GM23248 (cell line): Measurements from ENCODE around the gene ARFGEF2. TPM values are rescaled to one million over a fixed set of nuclear protein-coding genes. Genes with fewer than 3 reads are reported as not detected.

Source experiments
- DNase-seq: peaks from one replicate; pipeline ENCODE4 v3.0.0-alpha.2; 2015
- H2AFZ ChIP-seq: fragments of 200-600 bp; sonication (generic); 2 replicates; pipeline ENCODE4 v1.6.1; 2016; ENCODE audit warnings: antibody characterized with exemption
- H3F3A ChIP-seq: fragments of 200-600 bp; sonication (generic); 2 replicates; pipeline ENCODE4 v1.6.1; 2016; ENCODE audit warnings: mild to moderate bottlenecking, antibody characterized with exemption, mixed run types; ENCODE audit not compliant: insufficient read depth
- H3K27ac ChIP-seq: fragments of 200-600 bp; sonication (generic); 2 replicates; pipeline ENCODE4 v1.5.1; 2016; ENCODE audit warnings: mild to moderate bottlenecking
- H3K27me3 ChIP-seq: fragments of 200-600 bp; sonication (generic); replicated peaks from 2 replicates; pipeline ENCODE4 v1.6.1; 2016; ENCODE audit warnings: mild to moderate bottlenecking; ENCODE audit not compliant: insufficient read depth
- H3K36me3 ChIP-seq: fragments of 200-600 bp; sonication (generic); 2 replicates; pipeline ENCODE4 v1.6.1; 2016; ENCODE audit warnings: low read depth, mild to moderate bottlenecking
- H3K4me1 ChIP-seq: fragments of 200-600 bp; sonication (generic); 2 replicates; pipeline ENCODE4 v1.6.1; 2016; ENCODE audit warnings: mild to moderate bottlenecking; ENCODE audit not compliant: insufficient read depth
- H3K4me2 ChIP-seq: fragments of 200-600 bp; sonication (generic); one replicate; pipeline ENCODE4 v1.6.1; 2016; ENCODE audit warnings: mild to moderate bottlenecking; ENCODE audit not compliant: unreplicated experiment
- H3K4me3 ChIP-seq: fragments of 200-600 bp; sonication (generic); 2 replicates; pipeline ENCODE4 v1.5.1; 2016; ENCODE audit warnings: mild to moderate bottlenecking
- H3K79me2 ChIP-seq: fragments of 200-600 bp; sonication (generic); 2 replicates; pipeline ENCODE4 v1.6.1; 2016; ENCODE audit warnings: mild to moderate bottlenecking; ENCODE audit not compliant: insufficient read depth
- H3K9ac ChIP-seq: fragments of 200-600 bp; sonication (generic); 2 replicates; pipeline ENCODE4 v1.6.1; 2016; ENCODE audit warnings: mild to moderate bottlenecking
- H3K9me2 ChIP-seq: fragments of 200-600 bp; sonication (generic); 2 replicates; pipeline ENCODE4 v1.6.1; 2016; ENCODE audit warnings: mixed run types, mild to moderate bottlenecking, moderate library complexity; ENCODE audit not compliant: insufficient read depth
- H3K9me3 ChIP-seq: fragments of 200-600 bp; sonication (generic); one replicate; pipeline ENCODE4 v1.6.1; 2017; ENCODE audit warnings: low read depth
- H4K20me1 ChIP-seq: fragments of 200-600 bp; sonication (generic); 2 replicates; pipeline ENCODE4 v1.6.0; 2016; ENCODE audit not compliant: insufficient read depth
- EZH2 ChIP-seq: fragments of 200-600 bp; sonication (generic); IDR thresholded peaks from 2 replicates; pipeline ENCODE4 v1.6.1; 2018; ENCODE audit warnings: antibody characterized with exemption, mild to moderate bottlenecking; ENCODE audit not compliant: insufficient read depth, poor library complexity, severe bottlenecking
- EZH2phosphoT487 ChIP-seq: fragments of 200-600 bp; sonication (generic); IDR thresholded peaks from 2 replicates; pipeline ENCODE4 v1.6.1; 2018; ENCODE audit warnings: antibody characterized with exemption, moderate library complexity, mild to moderate bottlenecking, low read depth; ENCODE audit not compliant: insufficient read depth
- WGBS, 2 experiments: methylation state at CpG; one replicate each; pipeline ENCODE4 v1.1.6; 2015 to 2017; ENCODE audit warnings: low lambda C conversion rate in 2 of 2, low coverage in 1 of 2; ENCODE audit errors: missing lambda C conversion rate in 2 of 2; 5-methylcytosine and 5-hydroxymethylcytosine counted together
- in situ Hi-C: fragments of 300-500 bp; cut with MboI; formaldehyde crosslinking; loops from 2 replicates; pipeline ENCODE4 v1.15.0; 2020
- polyA plus RNA-seq: library from polyadenylated mRNA; unstranded; fragments of >200 nt; fragmentation: Nextera tagmentation; extraction: Ambion mirVana; gene quantifications from 2 replicates; pipeline ENCODE4 v1.2.1, GENCODE V29; 2016
- total RNA-seq: library from RNA; depleted of rRNA; stranded (reverse); fragments of >200 nt; shearing (Covaris generic); gene quantifications from 2 replicates; pipeline ENCODE4 v1.2.3, GENCODE V29; 2014

ARFGEF2 gene
- total and polyA plus RNA-seq, 2 experiments from 2014 or later, result 7.0 to 30.6 TPM

GRCh38 chr20:48953653-48954052 is 32.1 kb downstream of the ARFGEF2 start:
- no peak for DNase-seq
- Histone ChIP-seq H3F3A (no peaks in the 10 kb centered on the region), H3K36me3 (peaks cover 35% of the 10 kb centered on the region; the same call in 1 of the 2 replicates), H3K79me2 (peaks cover 12% of the 10 kb centered on the region; the same call in 1 of the 2 replicates), H3K27me3 (no peaks in the 10 kb centered on the region), H4K20me1 (no peaks in the 10 kb centered on the region), H3K4me2 (no peak overlapping the region), H3K27ac (no peak overlapping the region), H3K4me3 (no peak overlapping the region), H3K4me1 (no peaks in the 10 kb centered on the region), H3K9me3 (no peaks in the 10 kb centered on the region), H3K9me2 (no peaks in the 10 kb centered on the region), H2AFZ (no peak overlapping the region), H3K9ac (no peak overlapping the region)
- in situ Hi-C loops, result no loop called here
- WGBS, 2 experiments, result 82 to 94% methylated on average over 6 of the region's 6 CpGs
- no peak for TF ChIP-seq EZH2phosphoT487

DNA sequence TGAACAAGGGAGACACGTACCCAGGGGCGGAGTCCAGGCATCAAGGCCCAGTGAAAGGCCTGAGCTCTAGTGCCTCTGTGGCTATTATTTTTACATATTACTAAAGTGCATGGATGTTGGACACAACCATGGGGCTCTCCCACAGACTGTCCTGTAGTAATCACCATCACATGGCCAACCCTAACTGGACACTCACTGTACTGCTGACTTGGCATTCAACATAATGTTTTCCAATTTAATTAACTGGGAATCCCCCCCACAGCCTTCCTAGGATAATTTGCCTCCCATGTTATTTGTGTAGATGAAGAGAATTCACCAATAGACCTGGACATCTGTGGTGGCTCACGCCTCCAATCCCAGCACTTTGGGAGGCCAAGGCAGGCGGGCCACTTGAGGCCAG is 34.5 kb downstream of the ARFGEF2 start:
- H3K4me1 ChIP-seq, result no peaks in the 10 kb centered on the region
- TF ChIP-seq EZH2phosphoT487 (no peak), EZH2 (no peak)
- in situ Hi-C loops, result no loop called here
- no peaks in the 10 kb centered on the region for H3K79me2 ChIP-seq
- no peaks in the 10 kb centered on the region for H3K27me3 ChIP-seq
- no peak overlapping the region for H3K9ac ChIP-seq
- no peak overlapping the region for H3K27ac ChIP-seq
- H3F3A ChIP-seq, result no peaks in the 10 kb centered on the region
- no peak overlapping the region for H3K4me2 ChIP-seq
- H2AFZ ChIP-seq, result no peak overlapping the region
- H3K4me3 ChIP-seq, result no peak overlapping the region
- 98 to 100% methylated on average over 4 of the region's 4 CpGs for WGBS, 2 experiments
- H3K36me3 ChIP-seq, result peaks cover 32% of the 10 kb centered on the region; the same call in 1 of the 2 replicates
- H4K20me1 ChIP-seq, result no peaks in the 10 kb centered on the region
- no peaks in the 10 kb centered on the region for H3K9me3 ChIP-seq
- no peak for DNase-seq
- H3K9me2 ChIP-seq, result no peaks in the 10 kb centered on the region

- Histone ChIP-seq H2AFZ (no peak overlapping the region), H3K27me3 (no peaks in the 10 kb centered on the region), H3F3A (no peaks in the 10 kb centered on the region), H3K27ac (no peak overlapping the region), H3K4me2 (no peak overlapping the region), H3K4me3 (no peak overlapping the region), H3K79me2 (no peaks in the 10 kb centered on the region), H4K20me1 (no peaks in the 10 kb centered on the region), H3K9me3 (no peaks in the 10 kb centered on the region), H3K9ac (no peak overlapping the region), H3K4me1 (no peaks in the 10 kb centered on the region), H3K36me3 (peaks cover 22% of the 10 kb centered on the region; the same call in 1 of the 2 replicates), H3K9me2 (no peaks in the 10 kb centered on the region)
- no peak for DNase-seq
- WGBS, 2 experiments, result 65 to 69% methylated on average over 2 of the region's 2 CpGs
- in situ Hi-C loops, result no loop called here
- TF ChIP-seq EZH2phosphoT487, result no peak
- no peak for TF ChIP-seq EZH2
Measured at GRCh38 chr20:48957053-48957481, 35.6 kb downstream of the ARFGEF2 start.

- no peak overlapping the region for H3K9ac ChIP-seq
- H3K9me3 ChIP-seq, result no peaks in the 10 kb centered on the region
- H3F3A ChIP-seq, result no peaks in the 10 kb centered on the region
- no peak overlapping the region for H2AFZ ChIP-seq
- H3K9me2 ChIP-seq, result no peaks in the 10 kb centered on the region
- TF ChIP-seq EZH2 (no peak), EZH2phosphoT487 (no peak)
- no peaks in the 10 kb centered on the region for H3K79me2 ChIP-seq
- no peaks in the 10 kb centered on the region for H4K20me1 ChIP-seq
- no peak overlapping the region for H3K4me3 ChIP-seq
- H3K27ac ChIP-seq, result no peak overlapping the region
- H3K4me1 ChIP-seq, result no peaks in the 10 kb centered on the region
- H3K36me3 ChIP-seq, result peaks cover 17% of the 10 kb centered on the region; the same call in 1 of the 2 replicates
- WGBS, 2 experiments, result 54 to 61% methylated on average over 2 of the region's 2 CpGs
- no peak overlapping the region for H3K4me2 ChIP-seq
- in situ Hi-C loops, result no loop called here
- H3K27me3 ChIP-seq, result no peaks in the 10 kb centered on the region
- DNase-seq, result peak; percentile 14
Measured at GRCh38 chr20:48957533-48957932, 36.0 kb downstream of the ARFGEF2 start.

DNA sequence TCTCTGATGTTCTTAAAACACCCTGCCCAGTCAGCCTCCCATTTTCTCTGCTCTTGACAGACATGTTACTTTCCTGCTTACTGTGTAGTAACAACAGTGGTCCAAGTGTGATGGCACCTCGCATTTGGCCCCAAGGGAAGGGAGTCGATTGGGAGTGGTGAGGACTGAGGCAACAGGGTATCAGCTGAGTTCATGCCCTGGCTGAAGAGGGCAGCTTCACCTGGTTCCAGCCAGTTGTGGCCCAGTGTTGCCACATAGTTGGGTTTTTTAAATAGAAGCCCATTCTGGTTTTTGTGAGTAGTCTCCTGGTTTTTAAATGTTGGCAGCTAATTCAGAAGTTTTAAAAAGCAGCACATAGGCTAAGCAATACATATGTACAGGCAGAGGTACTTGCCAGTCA is 37.2 kb downstream of the ARFGEF2 start:
- Histone ChIP-seq H3K4me2 (no peak overlapping the region), H3K9me3 (no peaks in the 10 kb centered on the region), H3K9me2 (no peaks in the 10 kb centered on the region), H3K4me3 (no peak overlapping the region), H3K4me1 (no peaks in the 10 kb centered on the region), H4K20me1 (no peaks in the 10 kb centered on the region), H3K9ac (no peak overlapping the region), H3F3A (no peaks in the 10 kb centered on the region), H3K36me3 (peaks cover 7% of the 10 kb centered on the region; the same call in 1 of the 2 replicates), H3K79me2 (no peaks in the 10 kb centered on the region), H3K27me3 (no peaks in the 10 kb centered on the region), H2AFZ (no peak overlapping the region), H3K27ac (no peak overlapping the region)
- TF ChIP-seq EZH2, result no peak
- no peak for TF ChIP-seq EZH2phosphoT487
- in situ Hi-C loops, result no loop called here
- 96% methylated on average over 2 of the region's 2 CpGs for WGBS, 2 experiments
- DNase-seq, result no peak
